Measurements from ENCODE around the gene ADCY7.

Gene ADCY7

GRCh38 chr16:50315346-50315997, 49.1 kb downstream of the ADCY7 start:
- no peak overlapping the region for H3K27ac ChIP-seq (replicated peaks)
- no peak for DNase-seq (ENCODE audit: low read depth in 1 of 2, low spot score in 1 of 2)
- TF ChIP-seq POLR2AphosphoS5 (IDR thresholded peaks at IDR 0.05; ENCODE audit: low read depth), result no peak
- TF ChIP-seq GABPA (IDR thresholded peaks at IDR 0.05; ENCODE audit: low read depth), result no peak
- TF ChIP-seq REST (IDR thresholded peaks at IDR 0.05; ENCODE audit: insufficient replicate concordance, low read depth), result no peak
- TF ChIP-seq SPI1 (IDR thresholded peaks at IDR 0.05; ENCODE audit: borderline replicate concordance, low read depth), result no peak
- TF ChIP-seq CTCF (IDR thresholded peaks at IDR 0.05; ENCODE audit: insufficient read depth, low read length), result no peak
- no peaks in the 10 kb centered on the region for H3K27me3 ChIP-seq (ENCODE audit: insufficient read depth, poor library complexity, severe bottlenecking)
- H3K4me3 ChIP-seq (replicated peaks; ENCODE audit: insufficient read depth, low read length), result no peak overlapping the region

GRCh38 chr16:50316102-50316847, 49.9 kb downstream of the ADCY7 start:
- TF ChIP-seq GABPA (IDR thresholded peaks at IDR 0.05; ENCODE audit: low read depth) (no peak), POLR2AphosphoS5 (IDR thresholded peaks at IDR 0.05; ENCODE audit: low read depth) (no peak), SPI1 (IDR thresholded peaks at IDR 0.05; ENCODE audit: borderline replicate concordance, low read depth) (no peak), REST (IDR thresholded peaks at IDR 0.05; ENCODE audit: insufficient replicate concordance, low read depth) (no peak), CTCF (IDR thresholded peaks at IDR 0.05; ENCODE audit: insufficient read depth, low read length) (no peak)
- no peaks in the 10 kb centered on the region for H3K27me3 ChIP-seq (ENCODE audit: insufficient read depth, poor library complexity, severe bottlenecking)
- no peak overlapping the region for H3K27ac ChIP-seq (replicated peaks)
- no peak overlapping the region for H3K4me3 ChIP-seq (replicated peaks; ENCODE audit: insufficient read depth, low read length)
- no peak for DNase-seq (ENCODE audit: low read depth in 1 of 2, low spot score in 1 of 2)

- no peak overlapping the region for H3K4me3 ChIP-seq (replicated peaks; ENCODE audit: insufficient read depth, low read length)
- DNase-seq (ENCODE audit: low read depth in 1 of 2, low spot score in 1 of 2), result no peak
- no peak overlapping the region for H3K27ac ChIP-seq (replicated peaks)
- no peak for TF ChIP-seq GABPA (IDR thresholded peaks at IDR 0.05; ENCODE audit: low read depth)
- no peak; the same call in 1 of the 2 replicates for TF ChIP-seq POLR2AphosphoS5 (IDR thresholded peaks at IDR 0.05; ENCODE audit: low read depth)
- no peak for TF ChIP-seq CTCF (IDR thresholded peaks at IDR 0.05; ENCODE audit: insufficient read depth, low read length)
- TF ChIP-seq REST (IDR thresholded peaks at IDR 0.05; ENCODE audit: insufficient replicate concordance, low read depth), result no peak
- TF ChIP-seq SPI1 (IDR thresholded peaks at IDR 0.05; ENCODE audit: borderline replicate concordance, low read depth), result no peak
- H3K27me3 ChIP-seq (ENCODE audit: insufficient read depth, poor library complexity, severe bottlenecking), result no peaks in the 10 kb centered on the region
Measured at GRCh38 chr16:50316848-50317630, 50.7 kb downstream of the ADCY7 start.
